ENCODE data around the gene FADS6.
"Not testable (repeated sequence)": the region's sequence is repeated elsewhere in the genome, so short reads cannot be mapped to it uniquely, and the experiment has no call there.

Gene FADS6

GRCh38 chr17:74888469-74888868 is 5.0 kb downstream of the FADS6 start:
- no peak for DNase-seq (ENCODE audit: low spot score)

GRCh38 chr17:74883241-74883745 is 10.1 kb downstream of the FADS6 start:
- no peak for DNase-seq (ENCODE audit: low spot score)

- DNase-seq (ENCODE audit: low spot score), result no peak
Observed at GRCh38 chr17:74882517-74883240, 10.8 kb downstream of the FADS6 start.

- no peak for DNase-seq (ENCODE audit: low spot score)
Observed at GRCh38 chr17:74881073-74881472, 12.4 kb downstream of the FADS6 start.

GRCh38 chr17:74879308-74879707 is 14.1 kb downstream of the FADS6 start:
- no peak for DNase-seq (ENCODE audit: low spot score)

- no peak for DNase-seq (ENCODE audit: low spot score)
Observed at GRCh38 chr17:74878658-74879057, 14.8 kb downstream of the FADS6 start.

- DNase-seq (ENCODE audit: low spot score), result no peak
Observed at GRCh38 chr17:74877592-74878548, 15.6 kb downstream of the FADS6 start.

GRCh38 chr17:74875977-74876593 is 17.3 kb downstream of the FADS6 start:
- DNase-seq (ENCODE audit: low spot score), result no peak

- DNase-seq (ENCODE audit: low spot score), result no peak
Observed at GRCh38 chr17:74875155-74875976, 18.1 kb downstream of the FADS6 start.

- DNase-seq (ENCODE audit: low spot score), result no peak
Observed at GRCh38 chr17:74874615-74875037, 18.8 kb downstream of the FADS6 start.

- no peak for DNase-seq (ENCODE audit: low spot score)
Observed at GRCh38 chr17:74873874-74874614, 19.4 kb downstream of the FADS6 start.

- DNase-seq (ENCODE audit: low spot score), result peak; percentile 100
Observed at GRCh38 chr17:74873037-74873873, 20.2 kb downstream of the FADS6 start.

GRCh38 chr17:74872313-74873036 is 21.0 kb downstream of the FADS6 start, which contains the start of gene FDXR:
TSS of gene FDXR (minus strand) at chr17:74872994. CDS start at chr17:74872944, 50 bp downstream.
- no peak for DNase-seq (ENCODE audit: low spot score)

- no peak for DNase-seq (ENCODE audit: low spot score)
Observed at GRCh38 chr17:74871356-74872076, 21.9 kb downstream of the FADS6 start.

- DNase-seq (ENCODE audit: low spot score), result no peak
Observed at GRCh38 chr17:74870512-74870911, 22.9 kb downstream of the FADS6 start.

GRCh38 chr17:74870028-74870427 is 23.4 kb downstream of the FADS6 start:
- DNase-seq (ENCODE audit: low spot score), result not testable (repeated sequence)

- no peak for DNase-seq (ENCODE audit: low spot score)
Observed at GRCh38 chr17:74868908-74869255, 24.6 kb downstream of the FADS6 start.

- no peak for DNase-seq (ENCODE audit: low spot score)
Observed at GRCh38 chr17:74868251-74868907, 25.1 kb downstream of the FADS6 start.

All from D341Med (cell line).